Hepatocyte (in vitro differentiated cells): ENCODE results near the gene DDR2. TPM values are rescaled to one million over a fixed set of nuclear protein-coding genes. Genes with fewer than 3 reads are reported as not detected.

Source experiments
- DNase-seq: peaks from one replicate; pipeline ENCODE4 v3.0.0-alpha.2; 2016; ENCODE audit warnings: low spot score
- H2AFZ ChIP-seq: fragments of 200-600 bp; sonication (generic); 2 replicates; pipeline ENCODE4 v1.6.0; 2016; ENCODE audit warnings: antibody characterized with exemption, mild to moderate bottlenecking
- H3K27ac ChIP-seq: fragments of 200-600 bp; sonication (generic); 2 replicates; pipeline ENCODE4 v1.5.1; 2016; ENCODE audit warnings: mild to moderate bottlenecking
- H3K27me3 ChIP-seq: fragments of 200-600 bp; sonication (generic); 2 replicates; pipeline ENCODE4 v1.6.1; 2016
- H3K36me3 ChIP-seq: fragments of 200-600 bp; sonication (generic); replicated peaks from 2 replicates; pipeline ENCODE4 v1.5.1; 2016; ENCODE audit warnings: low read depth; ENCODE audit not compliant: insufficient read depth
- H3K4me1 ChIP-seq: fragments of 200-600 bp; sonication (generic); 2 replicates; pipeline ENCODE4 v1.5.1; 2016; ENCODE audit warnings: mild to moderate bottlenecking, moderate library complexity; ENCODE audit not compliant: insufficient read depth
- H3K4me2 ChIP-seq: fragments of 200-600 bp; sonication (generic); 2 replicates; pipeline ENCODE4 v1.6.0; 2016
- H3K4me3 ChIP-seq: fragments of 200-600 bp; sonication (generic); 2 replicates; pipeline ENCODE4 v1.5.1; 2016; ENCODE audit warnings: mild to moderate bottlenecking
- H3K79me2 ChIP-seq: fragments of 200-600 bp; sonication (generic); 2 replicates; pipeline ENCODE4 v1.6.0; 2017; ENCODE audit warnings: mild to moderate bottlenecking
- H3K9me2 ChIP-seq: fragments of 200-600 bp; sonication (generic); replicated peaks from 2 replicates; pipeline ENCODE4 v1.6.0; 2017; ENCODE audit warnings: mild to moderate bottlenecking; ENCODE audit not compliant: insufficient read depth
- H3K9me3 ChIP-seq: fragments of 200-600 bp; sonication (generic); 2 replicates; pipeline ENCODE4 v1.5.1; 2016; ENCODE audit warnings: low read depth, mild to moderate bottlenecking
- H4K20me1 ChIP-seq: fragments of 200-600 bp; sonication (generic); 2 replicates; pipeline ENCODE4 v1.6.0; 2016; ENCODE audit warnings: mild to moderate bottlenecking; ENCODE audit not compliant: insufficient read depth, poor library complexity, severe bottlenecking
- CTCF ChIP-seq: fragments of 200-600 bp; sonication (generic); IDR thresholded peaks from 2 replicates; pipeline ENCODE4 v1.5.1; 2016; ENCODE audit warnings: antibody characterized with exemption, mild to moderate bottlenecking; ENCODE audit not compliant: poor library complexity
- EZH2 ChIP-seq: fragments of 200-600 bp; sonication (generic); IDR thresholded peaks from 2 replicates; pipeline ENCODE4 v1.6.1; 2016; ENCODE audit warnings: antibody characterized with exemption, mild to moderate bottlenecking, borderline replicate concordance
- EZH2phosphoT487 ChIP-seq: fragments of 200-600 bp; sonication (generic); IDR thresholded peaks from one replicate; pipeline ENCODE4 v1.6.1; 2018; ENCODE audit warnings: antibody characterized with exemption, mild to moderate bottlenecking, low read depth, moderate library complexity; ENCODE audit not compliant: unreplicated experiment, severe bottlenecking
- WGBS: methylation state at CpG from one replicate; pipeline ENCODE4 v1.1.6; 2016; ENCODE audit warnings: low lambda C conversion rate; ENCODE audit errors: missing lambda C conversion rate; 5-methylcytosine and 5-hydroxymethylcytosine counted together
- polyA plus RNA-seq: library from polyadenylated mRNA; unstranded; fragments of >200 nt; fragmentation: Nextera tagmentation; extraction: Ambion mirVana; gene quantifications from 2 replicates; pipeline ENCODE4 v1.2.1, GENCODE V29; 2016
- total RNA-seq: library from RNA; depleted of rRNA; stranded (reverse); fragments of >200 nt; gene quantifications from 2 replicates; pipeline ENCODE4 v1.2.3, GENCODE V29; 2014

Gene DDR2
- total and polyA plus RNA-seq, 2 experiments from 2014 or later = 15.7 to 40.2 TPM

GRCh38 chr1:162720996-162721395, 88.7 kb downstream of the DDR2 start:
- no peak overlapping the region for H2AFZ ChIP-seq
- no peak overlapping the region for H3K4me3 ChIP-seq
- peaks cover 6% of the 10 kb centered on the region for H4K20me1 ChIP-seq
- H3K9me2 ChIP-seq = no peaks in the 10 kb centered on the region
- no peak for TF ChIP-seq CTCF
- TF ChIP-seq EZH2 = no peak
- no peak for TF ChIP-seq EZH2phosphoT487
- DNase-seq = no peak
- no peak overlapping the region for H3K27ac ChIP-seq
- no peaks in the 10 kb centered on the region for H3K79me2 ChIP-seq
- no peaks in the 10 kb centered on the region for H3K9me3 ChIP-seq
- H3K4me1 ChIP-seq = no peaks in the 10 kb centered on the region
- H3K36me3 ChIP-seq = no peaks in the 10 kb centered on the region
- no peaks in the 10 kb centered on the region for H3K27me3 ChIP-seq
- WGBS = 97% methylated on average over 1 of the region's 1 CpG
- H3K4me2 ChIP-seq = no peak overlapping the region

- TF ChIP-seq EZH2phosphoT487 (no peak), EZH2 (no peak), CTCF (no peak)
- Histone ChIP-seq H3K27me3 (no peaks in the 10 kb centered on the region), H3K79me2 (no peaks in the 10 kb centered on the region), H3K36me3 (no peaks in the 10 kb centered on the region), H4K20me1 (peaks cover 6% of the 10 kb centered on the region), H3K4me3 (no peak overlapping the region), H2AFZ (no peak overlapping the region), H3K9me2 (no peaks in the 10 kb centered on the region), H3K27ac (no peak overlapping the region), H3K4me2 (no peak overlapping the region), H3K4me1 (no peaks in the 10 kb centered on the region), H3K9me3 (no peaks in the 10 kb centered on the region)
- no peak for DNase-seq
These were observed 89.2 kb downstream of the DDR2 start for GRCh38 chr1:162721471-162721870.

- no peaks in the 10 kb centered on the region for H3K4me1 ChIP-seq
- H3K36me3 ChIP-seq = no peaks in the 10 kb centered on the region
- H3K27ac ChIP-seq = no peak overlapping the region
- no peaks in the 10 kb centered on the region for H3K9me3 ChIP-seq
- no peak overlapping the region for H3K4me2 ChIP-seq
- no peak for DNase-seq
- 97% methylated on average over 3 of the region's 3 CpGs for WGBS
- H3K27me3 ChIP-seq = no peaks in the 10 kb centered on the region
- no peak overlapping the region for H3K4me3 ChIP-seq
- no peaks in the 10 kb centered on the region for H3K79me2 ChIP-seq
- TF ChIP-seq EZH2phosphoT487 (no peak), CTCF (no peak), EZH2 (no peak)
- H3K9me2 ChIP-seq = no peaks in the 10 kb centered on the region
- peaks cover 6% of the 10 kb centered on the region for H4K20me1 ChIP-seq
- no peak overlapping the region for H2AFZ ChIP-seq
These were observed 89.8 kb downstream of the DDR2 start for GRCh38 chr1:162722036-162722435.

- H3K79me2 ChIP-seq = no peaks in the 10 kb centered on the region
- no peaks in the 10 kb centered on the region for H3K9me2 ChIP-seq
- TF ChIP-seq EZH2phosphoT487 = no peak
- no peak for TF ChIP-seq CTCF
- TF ChIP-seq EZH2 = no peak
- no peak for DNase-seq
- WGBS = 76% methylated on average over 7 of the region's 7 CpGs
- H4K20me1 ChIP-seq = peaks cover 6% of the 10 kb centered on the region
- H3K9me3 ChIP-seq = no peaks in the 10 kb centered on the region
- H3K4me2 ChIP-seq = no peak overlapping the region
- H2AFZ ChIP-seq = no peak overlapping the region
- H3K27ac ChIP-seq = no peak overlapping the region
- no peak overlapping the region for H3K4me3 ChIP-seq
- H3K36me3 ChIP-seq = no peaks in the 10 kb centered on the region
- H3K27me3 ChIP-seq = no peaks in the 10 kb centered on the region
- H3K4me1 ChIP-seq = no peaks in the 10 kb centered on the region
These were observed 92.4 kb downstream of the DDR2 start for GRCh38 chr1:162724583-162725120.
